Tibial nerve (tissue), 3 donors: ENCODE measurements around the gene ANK2.

Experiments
- POLR2A ChIP-seq, 2 donors: fragments of 450-650 bp; IDR thresholded peaks; one replicate each; pipeline ENCODE4 v1.6.1; 2017; ENCODE audit warnings: antibody characterized with exemption in 2 of 2, mild to moderate bottlenecking in 2 of 2, moderate library complexity in 2 of 2
- TF ChIP-seq, protein P1 (sequence below), 5 experiments: fragments of 200-600 bp in 3 of 5; fragments of 450-650 bp in 2 of 5; sonication (generic) in 3 of 5; IDR thresholded peaks; one replicate each; pipeline ENCODE4 v1.5.1; 2016 to 2019; ENCODE audit warnings: antibody characterized with exemption in 5 of 5, mild to moderate bottlenecking in 3 of 5, moderate library complexity in 2 of 5

DNA sequence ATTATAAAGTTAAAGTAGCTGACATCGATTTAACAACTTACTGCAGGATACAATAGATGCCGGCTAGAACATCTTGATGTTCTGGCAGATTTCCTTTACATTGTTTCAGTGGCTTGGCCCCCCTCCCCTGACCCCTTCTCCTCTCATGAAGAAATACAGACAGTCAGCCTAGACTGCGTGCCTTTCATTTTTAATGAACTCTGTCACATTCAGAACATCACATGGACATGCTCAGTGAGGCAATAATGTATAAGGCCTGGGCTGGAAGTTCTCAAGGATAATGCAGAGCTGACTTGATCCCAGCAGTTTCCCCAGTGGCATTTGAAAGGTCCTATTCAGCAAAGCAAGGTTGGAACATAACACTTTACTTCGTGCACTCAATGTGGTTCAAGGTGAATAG is 239.2 kb downstream of the ANK2 start:
- TF ChIP-seq, protein P1, sequence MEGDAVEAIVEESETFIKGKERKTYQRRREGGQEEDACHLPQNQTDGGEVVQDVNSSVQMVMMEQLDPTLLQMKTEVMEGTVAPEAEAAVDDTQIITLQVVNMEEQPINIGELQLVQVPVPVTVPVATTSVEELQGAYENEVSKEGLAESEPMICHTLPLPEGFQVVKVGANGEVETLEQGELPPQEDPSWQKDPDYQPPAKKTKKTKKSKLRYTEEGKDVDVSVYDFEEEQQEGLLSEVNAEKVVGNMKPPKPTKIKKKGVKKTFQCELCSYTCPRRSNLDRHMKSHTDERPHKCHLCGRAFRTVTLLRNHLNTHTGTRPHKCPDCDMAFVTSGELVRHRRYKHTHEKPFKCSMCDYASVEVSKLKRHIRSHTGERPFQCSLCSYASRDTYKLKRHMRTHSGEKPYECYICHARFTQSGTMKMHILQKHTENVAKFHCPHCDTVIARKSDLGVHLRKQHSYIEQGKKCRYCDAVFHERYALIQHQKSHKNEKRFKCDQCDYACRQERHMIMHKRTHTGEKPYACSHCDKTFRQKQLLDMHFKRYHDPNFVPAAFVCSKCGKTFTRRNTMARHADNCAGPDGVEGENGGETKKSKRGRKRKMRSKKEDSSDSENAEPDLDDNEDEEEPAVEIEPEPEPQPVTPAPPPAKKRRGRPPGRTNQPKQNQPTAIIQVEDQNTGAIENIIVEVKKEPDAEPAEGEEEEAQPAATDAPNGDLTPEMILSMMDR (IDR thresholded peaks at IDR 0.05), result no peak
- no peak for TF ChIP-seq POLR2A (IDR thresholded peaks at IDR 0.05)
